GM23338 (cell line): Measurements from ENCODE around the gene NEK4. TPM values are rescaled to one million over a fixed set of nuclear protein-coding genes. Genes with fewer than 3 reads are reported as not detected.
"Not testable (repeated sequence)": the region's sequence is repeated elsewhere in the genome, so short reads cannot be mapped to it uniquely, and the experiment has no call there.

Source experiments
- ATAC-seq: fragments of 200-7000 bp; cut with Tn5 transposase; 3 replicates; pipeline ENCODE4 v1.9.1; 2020
- DNase-seq: peaks from one replicate; pipeline ENCODE4 v3.0.0-alpha.2; 2015; ENCODE audit warnings: low spot score
- H2AFZ ChIP-seq: fragments of 200-600 bp; sonication (generic); 2 replicates; pipeline ENCODE4 v1.8.0; 2016; ENCODE audit warnings: antibody characterized with exemption, mild to moderate bottlenecking, moderate library complexity
- H3F3A ChIP-seq: fragments of 200-600 bp; sonication (generic); replicated peaks from 2 replicates; pipeline ENCODE4 v1.8.0; 2017; ENCODE audit warnings: antibody characterized with exemption, mixed run types, low read depth
- H3K27ac ChIP-seq: fragments of 200-600 bp; sonication (generic); 2 replicates; pipeline ENCODE4 v1.6.1; 2016; ENCODE audit warnings: low read depth
- H3K27me3 ChIP-seq: fragments of 200-600 bp; sonication (generic); 2 replicates; pipeline ENCODE4 v1.8.0; 2016; ENCODE audit warnings: mild to moderate bottlenecking, mixed run types, moderate library complexity; ENCODE audit not compliant: insufficient read depth
- H3K36me3 ChIP-seq: fragments of 200-600 bp; sonication (generic); 2 replicates; pipeline ENCODE4 v1.8.0; 2016; ENCODE audit warnings: mild to moderate bottlenecking; ENCODE audit not compliant: insufficient read depth
- H3K4me1 ChIP-seq: fragments of 200-600 bp; sonication (generic); 2 replicates; pipeline ENCODE4 v1.8.0; 2016; ENCODE audit warnings: mild to moderate bottlenecking, moderate library complexity; ENCODE audit not compliant: insufficient read depth
- H3K4me2 ChIP-seq: fragments of 200-600 bp; sonication (generic); 2 replicates; pipeline ENCODE4 v1.7.1; 2017; ENCODE audit warnings: mixed run types
- H3K4me3 ChIP-seq: fragments of 200-600 bp; sonication (generic); 2 replicates; pipeline ENCODE4 v1.6.1; 2016; ENCODE audit warnings: mixed run types
- H3K79me2 ChIP-seq: fragments of 200-600 bp; sonication (generic); replicated peaks from 2 replicates; pipeline ENCODE4 v1.8.0; 2017; ENCODE audit warnings: mild to moderate bottlenecking; ENCODE audit not compliant: insufficient read depth
- H3K9me2 ChIP-seq: fragments of 200-600 bp; sonication (generic); 2 replicates; pipeline ENCODE4 v1.8.0; 2017; ENCODE audit not compliant: insufficient read depth
- H4K20me1 ChIP-seq: fragments of 200-600 bp; sonication (generic); replicated peaks from 2 replicates; pipeline ENCODE4 v1.8.0; 2017; ENCODE audit warnings: mild to moderate bottlenecking; ENCODE audit not compliant: insufficient read depth
- H3K27ac Mint-ChIP-seq: 2 replicates; pipeline ENCODE4 v1.8.0; 2020; ENCODE audit warnings: inconsistent platforms, mild to moderate bottlenecking, moderate library complexity, mixed read lengths
- H3K27me3 Mint-ChIP-seq: 3 replicates; pipeline ENCODE4 v1.8.0; 2022; ENCODE audit warnings: low read depth, mild to moderate bottlenecking, moderate library complexity, mixed read lengths, inconsistent platforms; ENCODE audit not compliant: insufficient read depth, poor library complexity
- H3K36me3 Mint-ChIP-seq: 3 replicates; pipeline ENCODE4 v1.8.0; 2021; ENCODE audit warnings: low read depth, mild to moderate bottlenecking, inconsistent platforms, moderate library complexity, mixed read lengths
- H3K4me1 Mint-ChIP-seq: 3 replicates; pipeline ENCODE4 v1.8.0; 2020; ENCODE audit warnings: mild to moderate bottlenecking, inconsistent platforms, mixed read lengths
- H3K4me3 Mint-ChIP-seq: 3 replicates; pipeline ENCODE4 v1.8.0; 2021; ENCODE audit warnings: moderate library complexity, mild to moderate bottlenecking, inconsistent platforms, mixed read lengths
- H3K9me3 Mint-ChIP-seq: 3 replicates; pipeline ENCODE4 v1.8.0; 2020; ENCODE audit warnings: moderate library complexity, mild to moderate bottlenecking, inconsistent platforms, mixed read lengths
- CREB1 ChIP-seq: fragments of 250-450 bp; sonication (Bioruptor Pico); IDR thresholded peaks from 2 replicates; pipeline ENCODE4 v1.5.0; 2020; ENCODE audit warnings: low read depth, mild to moderate bottlenecking, moderate library complexity
- EZH2 ChIP-seq: fragments of 200-600 bp; sonication (generic); IDR thresholded peaks from one replicate; pipeline ENCODE4 v1.8.0; 2017; ENCODE audit warnings: antibody characterized with exemption, mild to moderate bottlenecking, low read depth; ENCODE audit not compliant: unreplicated experiment
- EZH2phosphoT487 ChIP-seq: fragments of 200-600 bp; sonication (generic); IDR thresholded peaks from one replicate; pipeline ENCODE4 v1.8.1; 2018; ENCODE audit warnings: antibody characterized with exemption; ENCODE audit not compliant: unreplicated experiment
- POLR2AphosphoS5 ChIP-seq: IDR thresholded peaks from 2 replicates; pipeline ENCODE4 v1.6.1; 2016; ENCODE audit warnings: antibody characterized with exemption, low read depth
- ZNF114 ChIP-seq: fragments of 250-450 bp; sonication (Bioruptor Pico); IDR thresholded peaks from 2 replicates; pipeline ENCODE4 v1.5.0; 2020; ENCODE audit warnings: mild to moderate bottlenecking, moderate library complexity
- polyA plus RNA-seq: library from polyadenylated mRNA; unstranded; fragments of >200 nt; fragmentation: Nextera tagmentation; extraction: Ambion mirVana; gene quantifications from 2 replicates; pipeline ENCODE4 v1.2.1, GENCODE V29; 2016
- total RNA-seq: library from RNA; depleted of rRNA; stranded (reverse); fragments of >200 nt; shearing (Covaris generic); gene quantifications from 2 replicates; pipeline ENCODE4 v1.2.3, GENCODE V29; 2014
- TF ChIP-seq, protein P1 (sequence below): IDR thresholded peaks from one replicate; pipeline ENCODE4 v1.6.1; 2018; ENCODE audit warnings: antibody characterized with exemption; ENCODE audit not compliant: unreplicated experiment
- TF ChIP-seq, protein P2 (sequence below), 2 experiments: fragments of 200-600 bp in 1 of 2; sonication (generic) in 1 of 2; conservative IDR thresholded peaks; 2 replicates each; pipeline versions ENCODE4 v1.5.1 to v1.6.1; 2016 to 2017; ENCODE audit warnings: antibody characterized with exemption in 2 of 2, low read depth in 2 of 2, mild to moderate bottlenecking in 2 of 2, moderate library complexity in 1 of 2

Gene NEK4
- total and polyA plus RNA-seq, 2 experiments from 2014 or later, result 8.6 to 42.7 TPM

DNA sequence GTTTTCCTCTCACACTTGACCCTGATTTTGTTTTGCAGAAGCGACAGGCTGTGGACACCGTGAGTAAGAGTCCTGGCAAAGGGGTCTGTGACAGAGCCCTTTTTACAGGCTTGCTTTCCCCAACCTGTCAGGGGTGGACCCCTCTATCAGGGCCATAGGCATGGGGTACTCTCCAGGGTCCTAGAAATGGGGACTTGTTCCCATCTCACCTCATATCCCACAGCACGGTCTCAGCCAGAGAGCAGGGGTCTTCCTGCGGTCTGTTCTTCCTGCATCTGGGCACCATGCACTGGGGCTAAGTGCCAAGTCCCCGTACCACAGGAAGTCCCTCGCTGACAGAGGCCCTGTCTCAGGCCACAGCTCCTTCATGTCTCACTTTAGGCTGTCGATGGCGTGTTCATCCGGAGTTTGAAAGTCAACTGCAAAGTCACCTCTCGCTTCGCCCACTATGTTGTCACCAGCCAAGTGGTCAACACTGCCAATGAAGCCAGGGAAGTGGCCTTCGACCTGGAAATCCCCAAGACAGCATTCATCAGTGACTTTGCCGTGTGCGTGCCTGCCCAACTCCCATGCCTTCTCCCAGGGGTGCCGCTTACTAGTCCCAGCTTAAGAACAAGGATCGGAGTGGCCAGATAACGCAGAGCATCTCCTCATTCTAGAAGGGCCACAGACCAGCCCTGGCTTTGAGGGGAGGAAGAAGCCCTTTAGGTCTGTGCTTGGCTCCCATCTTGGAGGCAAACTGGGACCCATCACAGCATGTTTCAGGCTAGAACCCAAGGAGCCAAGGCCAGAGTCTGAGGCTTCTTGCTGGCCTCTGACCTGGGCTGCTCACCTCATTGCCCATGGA is 7.4 kb upstream of the NEK4 start:
- no peaks in the 10 kb centered on the region for H3K27me3 Mint-ChIP-seq
- TF ChIP-seq ZNF114 (CRISPR knock-in tag) (no peak), EZH2phosphoT487 (no peak), POLR2AphosphoS5 (no peak), CREB1 (no peak), EZH2 (no peak)
- TF ChIP-seq, protein P1, sequence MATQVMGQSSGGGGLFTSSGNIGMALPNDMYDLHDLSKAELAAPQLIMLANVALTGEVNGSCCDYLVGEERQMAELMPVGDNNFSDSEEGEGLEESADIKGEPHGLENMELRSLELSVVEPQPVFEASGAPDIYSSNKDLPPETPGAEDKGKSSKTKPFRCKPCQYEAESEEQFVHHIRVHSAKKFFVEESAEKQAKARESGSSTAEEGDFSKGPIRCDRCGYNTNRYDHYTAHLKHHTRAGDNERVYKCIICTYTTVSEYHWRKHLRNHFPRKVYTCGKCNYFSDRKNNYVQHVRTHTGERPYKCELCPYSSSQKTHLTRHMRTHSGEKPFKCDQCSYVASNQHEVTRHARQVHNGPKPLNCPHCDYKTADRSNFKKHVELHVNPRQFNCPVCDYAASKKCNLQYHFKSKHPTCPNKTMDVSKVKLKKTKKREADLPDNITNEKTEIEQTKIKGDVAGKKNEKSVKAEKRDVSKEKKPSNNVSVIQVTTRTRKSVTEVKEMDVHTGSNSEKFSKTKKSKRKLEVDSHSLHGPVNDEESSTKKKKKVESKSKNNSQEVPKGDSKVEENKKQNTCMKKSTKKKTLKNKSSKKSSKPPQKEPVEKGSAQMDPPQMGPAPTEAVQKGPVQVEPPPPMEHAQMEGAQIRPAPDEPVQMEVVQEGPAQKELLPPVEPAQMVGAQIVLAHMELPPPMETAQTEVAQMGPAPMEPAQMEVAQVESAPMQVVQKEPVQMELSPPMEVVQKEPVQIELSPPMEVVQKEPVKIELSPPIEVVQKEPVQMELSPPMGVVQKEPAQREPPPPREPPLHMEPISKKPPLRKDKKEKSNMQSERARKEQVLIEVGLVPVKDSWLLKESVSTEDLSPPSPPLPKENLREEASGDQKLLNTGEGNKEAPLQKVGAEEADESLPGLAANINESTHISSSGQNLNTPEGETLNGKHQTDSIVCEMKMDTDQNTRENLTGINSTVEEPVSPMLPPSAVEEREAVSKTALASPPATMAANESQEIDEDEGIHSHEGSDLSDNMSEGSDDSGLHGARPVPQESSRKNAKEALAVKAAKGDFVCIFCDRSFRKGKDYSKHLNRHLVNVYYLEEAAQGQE, result peak; percentile 39
- H3K36me3 ChIP-seq, result no peaks in the 10 kb centered on the region

DNA sequence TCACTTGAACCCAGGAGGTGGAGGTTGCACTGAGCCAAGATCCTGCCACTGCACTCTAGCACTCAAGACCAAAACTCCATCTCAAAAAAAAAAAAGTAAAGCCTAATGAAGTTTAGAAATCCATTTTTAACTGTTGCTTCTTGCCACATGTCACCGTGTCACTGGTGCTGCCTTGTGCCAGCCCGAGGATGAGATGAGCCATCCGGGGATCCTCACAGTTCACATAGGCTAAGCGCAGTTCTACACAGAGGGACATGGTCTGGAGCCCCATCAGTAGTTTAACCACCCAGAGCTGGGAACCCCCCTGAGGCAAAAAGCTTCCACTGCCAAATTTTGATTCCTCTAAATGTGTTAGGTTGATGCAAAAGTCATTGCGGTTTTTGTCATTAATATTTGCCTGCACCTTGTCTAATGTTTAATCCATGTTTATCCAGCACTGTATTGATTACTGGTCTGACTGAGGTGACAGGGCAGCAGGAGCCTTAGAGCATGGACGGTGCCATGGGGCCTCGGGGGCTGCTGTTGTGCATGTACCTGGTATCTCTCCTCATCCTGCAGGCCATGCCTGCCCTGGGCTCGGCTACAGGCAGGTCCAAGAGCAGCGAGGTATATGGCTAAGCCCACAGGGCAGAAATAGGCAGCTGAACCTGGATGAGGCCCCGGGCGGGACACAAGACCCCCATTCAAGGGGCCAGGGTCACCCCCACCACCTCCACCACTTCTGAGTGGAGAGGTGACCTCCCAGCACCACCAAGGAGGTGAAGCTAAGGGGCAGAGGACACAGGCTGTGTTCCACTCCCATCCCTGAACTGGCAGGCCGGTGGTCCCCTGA is 6.6 kb upstream of the NEK4 start, which contains the start of gene ITIH1:
ITIH1 (plus strand) TSS at position 473 of the 832 bp plus-strand sequence; CDS start at position 490, 17 bp downstream.
- Histone ChIP-seq H2AFZ (no peak within 1 kb of the TSS), H4K20me1 (no peaks in the 10 kb centered on the region), H3K4me2 (no peak within 1 kb of the TSS), H3K27me3 (no peaks in the 10 kb centered on the region), H3K9me2 (no peaks in the 10 kb centered on the region), H3K27ac (no peak within 1 kb of the TSS), H3K79me2 (no peaks in the 10 kb centered on the region), H3K4me3 (no peak within 1 kb of the TSS), H3F3A (no peaks in the 10 kb centered on the region), H3K36me3 (no peaks in the 10 kb centered on the region), H3K4me1 (no peaks in the 10 kb centered on the region)
- DNase-seq (no peak), ATAC-seq (no peak)
- peaks cover 2% of the 10 kb centered on the region; the same call in 1 of the 3 replicates for H3K9me3 Mint-ChIP-seq
- no peaks in the 10 kb centered on the region for H3K27me3 Mint-ChIP-seq
- H3K4me3 Mint-ChIP-seq, result no peak within 1 kb of the TSS
- H3K4me1 Mint-ChIP-seq, result peaks cover 7% of the 10 kb centered on the region
- TF ChIP-seq, protein P2, sequence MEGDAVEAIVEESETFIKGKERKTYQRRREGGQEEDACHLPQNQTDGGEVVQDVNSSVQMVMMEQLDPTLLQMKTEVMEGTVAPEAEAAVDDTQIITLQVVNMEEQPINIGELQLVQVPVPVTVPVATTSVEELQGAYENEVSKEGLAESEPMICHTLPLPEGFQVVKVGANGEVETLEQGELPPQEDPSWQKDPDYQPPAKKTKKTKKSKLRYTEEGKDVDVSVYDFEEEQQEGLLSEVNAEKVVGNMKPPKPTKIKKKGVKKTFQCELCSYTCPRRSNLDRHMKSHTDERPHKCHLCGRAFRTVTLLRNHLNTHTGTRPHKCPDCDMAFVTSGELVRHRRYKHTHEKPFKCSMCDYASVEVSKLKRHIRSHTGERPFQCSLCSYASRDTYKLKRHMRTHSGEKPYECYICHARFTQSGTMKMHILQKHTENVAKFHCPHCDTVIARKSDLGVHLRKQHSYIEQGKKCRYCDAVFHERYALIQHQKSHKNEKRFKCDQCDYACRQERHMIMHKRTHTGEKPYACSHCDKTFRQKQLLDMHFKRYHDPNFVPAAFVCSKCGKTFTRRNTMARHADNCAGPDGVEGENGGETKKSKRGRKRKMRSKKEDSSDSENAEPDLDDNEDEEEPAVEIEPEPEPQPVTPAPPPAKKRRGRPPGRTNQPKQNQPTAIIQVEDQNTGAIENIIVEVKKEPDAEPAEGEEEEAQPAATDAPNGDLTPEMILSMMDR (conservative IDR thresholded peaks at IDR 0.05; ENCODE audit: low read depth in 2 of 2), result no peak
- H3K27ac Mint-ChIP-seq, result no peak within 1 kb of the TSS
- no peaks in the 10 kb centered on the region; the same call in 2 of the 3 replicates for H3K36me3 Mint-ChIP-seq

More for the DNA sequence above, 7.4 kb upstream of the NEK4 start:
- H3K79me2 ChIP-seq, result no peaks in the 10 kb centered on the region
- H3K27ac Mint-ChIP-seq, result no peak overlapping the region
- no peaks in the 10 kb centered on the region for H4K20me1 ChIP-seq
- peaks cover 12% of the 10 kb centered on the region for H3K4me1 Mint-ChIP-seq
- no peak for DNase-seq
- ATAC-seq, result no peak; the same call in 2 of the 3 replicates
- H3K27ac ChIP-seq, result no peak overlapping the region
- no peaks in the 10 kb centered on the region; the same call in 2 of the 3 replicates for H3K36me3 Mint-ChIP-seq
- H3K4me3 Mint-ChIP-seq, result no peak overlapping the region
- no peaks in the 10 kb centered on the region for H3K4me1 ChIP-seq
- H3F3A ChIP-seq, result no peaks in the 10 kb centered on the region
- peaks cover 3% of the 10 kb centered on the region; the same call in 1 of the 2 replicates for H3K9me2 ChIP-seq
- H2AFZ ChIP-seq, result no peak overlapping the region
- no peaks in the 10 kb centered on the region for H3K27me3 ChIP-seq
- H3K4me2 ChIP-seq, result no peak overlapping the region
- H3K4me3 ChIP-seq, result no peak overlapping the region
- peaks cover 2% of the 10 kb centered on the region; the same call in 1 of the 3 replicates for H3K9me3 Mint-ChIP-seq

DNA sequence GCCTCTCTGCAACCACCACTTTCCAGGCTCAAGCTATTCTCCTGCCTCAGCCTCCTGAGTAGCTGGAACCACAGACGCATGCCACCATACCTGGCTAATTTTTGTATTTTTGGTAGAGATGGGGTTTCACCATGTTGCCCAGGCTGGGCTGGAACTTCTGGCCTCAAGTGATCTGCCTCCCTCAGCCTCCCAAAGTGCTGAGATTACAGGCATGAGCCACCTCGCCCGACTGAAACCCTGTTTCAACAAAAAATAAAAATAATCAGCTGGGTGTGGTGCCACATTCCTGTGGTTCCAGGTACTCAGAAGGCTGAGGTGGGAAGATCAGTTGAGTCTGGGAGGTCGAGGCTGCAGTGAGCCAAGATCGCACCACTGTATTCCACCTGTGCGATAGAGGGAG is 5.7 kb upstream of the NEK4 start:
- DNase-seq, H3K4me3 Mint-ChIP-seq, H3K27me3 ChIP-seq, H3K27ac ChIP-seq, H2AFZ ChIP-seq, H4K20me1 ChIP-seq, H3K4me3 ChIP-seq, H3K79me2 ChIP-seq, H3K4me1 ChIP-seq, ATAC-seq, H3K27ac Mint-ChIP-seq, H3K4me2 ChIP-seq, H3F3A ChIP-seq, H3K36me3 Mint-ChIP-seq, H3K4me1 Mint-ChIP-seq, H3K9me2 ChIP-seq, H3K27me3 Mint-ChIP-seq, H3K9me3 Mint-ChIP-seq, H3K36me3 ChIP-seq: not testable (repeated sequence)
